CD4-positive, alpha-beta T cell (primary cell): Measurements from ENCODE around the gene MAP3K19. TPM values are rescaled to one million over a fixed set of nuclear protein-coding genes. Genes with fewer than 3 reads are reported as not detected.

Source experiments
- ATAC-seq: fragments of 200-7000 bp; cut with Tn5 transposase; one replicate; pipeline ENCODE4 v1.10.0; 2022; ENCODE audit warnings: mild to moderate bottlenecking; ENCODE audit not compliant: poor library complexity
- CTCF ChIA-PET: fragments of 350-600 bp; sonication (Branson Sonifier 250); formaldehyde crosslinking; loops from one replicate; lab custom pipeline; 2021; ENCODE audit warnings: antibody characterized with exemption, inconsistent platforms; lab: Charles Lee
- POLR2A ChIA-PET: fragments of 350-600 bp; sonication (Branson Sonifier 250); formaldehyde crosslinking; loops from one replicate; lab custom pipeline; 2021; ENCODE audit warnings: antibody characterized with exemption, inconsistent platforms; lab: Charles Lee
- DNase-seq, 14 experiments: peaks; one replicate each; pipeline ENCODE4 v3.0.0-alpha.2; 2013 to 2020; ENCODE audit warnings: mixed read lengths in 2 of 14
- H3K27ac ChIP-seq, 2 donors: one replicate each; pipeline versions ENCODE4 v1.5.1 to v1.7.0; 2013; ENCODE audit warnings: low read length in 2 of 2, low read depth in 1 of 2, mild to moderate bottlenecking in 1 of 2
- H3K27me3 ChIP-seq, 2 experiments: 1 replicate in 1 of 2; 2 replicates in 1 of 2; pipeline versions ENCODE4 v1.6.1 to v1.7.0; 2013; ENCODE audit warnings: low read length in 2 of 2, control low read depth in 1 of 2, mild to moderate bottlenecking in 1 of 2, moderate library complexity in 1 of 2; ENCODE audit not compliant: insufficient read depth in 2 of 2, control insufficient read depth in 1 of 2
- H3K36me3 ChIP-seq: one replicate; pipeline ENCODE4 v1.6.1; 2013; ENCODE audit warnings: low read length, control low read depth; ENCODE audit not compliant: insufficient read depth
- H3K4me1 ChIP-seq: one replicate; pipeline ENCODE4 v1.6.1; 2013; ENCODE audit warnings: low read length, control low read depth; ENCODE audit not compliant: insufficient read depth
- H3K4me3 ChIP-seq: one replicate; pipeline ENCODE4 v1.5.1; 2013; ENCODE audit warnings: mild to moderate bottlenecking, low read length, moderate library complexity
- H3K9me3 ChIP-seq, 2 experiments: 1 replicate in 1 of 2; 2 replicates in 1 of 2; pipeline versions ENCODE4 v1.6.1 to v1.7.0; 2013; ENCODE audit warnings: low read length in 2 of 2, mild to moderate bottlenecking in 2 of 2, control low read depth in 1 of 2, moderate library complexity in 1 of 2; ENCODE audit not compliant: control insufficient read depth in 1 of 2, insufficient read depth in 1 of 2
- H3K27ac Mint-ChIP-seq: one replicate; pipeline ENCODE4 v1.8.0; 2020; ENCODE audit warnings: mixed read lengths
- H3K27me3 Mint-ChIP-seq: one replicate; pipeline ENCODE4 v1.8.0; 2021; ENCODE audit warnings: mixed read lengths
- H3K36me3 Mint-ChIP-seq: one replicate; pipeline ENCODE4 v1.8.0; 2021; ENCODE audit warnings: low read depth, mixed read lengths
- H3K4me1 Mint-ChIP-seq: one replicate; pipeline ENCODE4 v1.8.0; 2021; ENCODE audit warnings: low read depth, mixed read lengths
- H3K4me3 Mint-ChIP-seq: one replicate; pipeline ENCODE4 v1.8.0; 2020; ENCODE audit warnings: mild to moderate bottlenecking, mixed read lengths
- H3K9me3 Mint-ChIP-seq: one replicate; pipeline ENCODE4 v1.8.0; 2020; ENCODE audit warnings: mixed read lengths
- intact Hi-C, 2 experiments: fragments of 100-400 bp; cut with DNase I in 1 of 2; cut with micrococcal nuclease in 1 of 2; formaldehyde crosslinking; loops; one replicate each; pipeline versions ENCODE4 v1.15.1 to v1.9.0; 2023 to 2025; cut with DNase I, micrococcal nuclease
- total RNA-seq, 174 experiments: library from RNA in 2 of 174; stranded (reverse) in 2 of 174; gene quantifications; one replicate each; pipeline ENCODE4 v1.2.3 and lab custom pipeline; 2021 to 2026
- TF ChIP-seq, protein P1 (sequence below): fragments of 200-600 bp; IDR thresholded peaks from one replicate; pipeline ENCODE4 v1.8.0; 2022; ENCODE audit warnings: antibody characterized with exemption, mild to moderate bottlenecking

MAP3K19 gene
- total RNA-seq, 2 experiments from 2014 or later, result not detected

DNA sequence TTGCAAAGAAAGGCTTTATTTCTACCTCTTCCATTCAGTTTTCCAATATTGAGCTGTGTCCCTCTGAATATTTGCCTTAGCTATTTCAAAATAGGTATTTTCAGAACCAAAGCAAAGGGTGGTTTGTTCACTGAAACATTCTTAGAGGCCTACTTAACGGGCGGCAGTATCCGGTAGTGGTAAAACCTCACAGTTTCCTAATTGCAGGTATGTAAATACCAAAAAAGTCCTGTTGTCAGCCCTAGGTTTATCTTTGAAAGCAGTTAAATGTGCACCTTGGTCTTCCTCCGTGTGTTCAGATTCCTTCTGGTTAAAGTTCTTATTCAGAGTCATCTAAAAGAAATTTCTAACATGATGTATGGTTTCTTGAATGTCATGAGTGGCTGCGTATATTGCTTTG is 89.8 kb downstream of the MAP3K19 start:
- Histone ChIP-seq H3K9me3 (no peaks in the 10 kb centered on the region), H3K27me3 (no peaks in the 10 kb centered on the region), H3K4me1 (no peaks in the 10 kb centered on the region), H3K27ac (no peak overlapping the region), H3K4me3 (no peak overlapping the region), H3K36me3 (peaks cover 52% of the 10 kb centered on the region)
- ChIA-PET CTCF (no interaction called here), POLR2A (no interaction called here)
- peaks cover 57% of the 10 kb centered on the region for H3K36me3 Mint-ChIP-seq
- intact Hi-C loops, result no loop called here
- no peaks in the 10 kb centered on the region for H3K9me3 Mint-ChIP-seq
- no peaks in the 10 kb centered on the region for H3K27me3 Mint-ChIP-seq
- no peak overlapping the region for H3K27ac Mint-ChIP-seq
- DNase-seq (no peak), ATAC-seq (no peak)
- TF ChIP-seq, protein P1, sequence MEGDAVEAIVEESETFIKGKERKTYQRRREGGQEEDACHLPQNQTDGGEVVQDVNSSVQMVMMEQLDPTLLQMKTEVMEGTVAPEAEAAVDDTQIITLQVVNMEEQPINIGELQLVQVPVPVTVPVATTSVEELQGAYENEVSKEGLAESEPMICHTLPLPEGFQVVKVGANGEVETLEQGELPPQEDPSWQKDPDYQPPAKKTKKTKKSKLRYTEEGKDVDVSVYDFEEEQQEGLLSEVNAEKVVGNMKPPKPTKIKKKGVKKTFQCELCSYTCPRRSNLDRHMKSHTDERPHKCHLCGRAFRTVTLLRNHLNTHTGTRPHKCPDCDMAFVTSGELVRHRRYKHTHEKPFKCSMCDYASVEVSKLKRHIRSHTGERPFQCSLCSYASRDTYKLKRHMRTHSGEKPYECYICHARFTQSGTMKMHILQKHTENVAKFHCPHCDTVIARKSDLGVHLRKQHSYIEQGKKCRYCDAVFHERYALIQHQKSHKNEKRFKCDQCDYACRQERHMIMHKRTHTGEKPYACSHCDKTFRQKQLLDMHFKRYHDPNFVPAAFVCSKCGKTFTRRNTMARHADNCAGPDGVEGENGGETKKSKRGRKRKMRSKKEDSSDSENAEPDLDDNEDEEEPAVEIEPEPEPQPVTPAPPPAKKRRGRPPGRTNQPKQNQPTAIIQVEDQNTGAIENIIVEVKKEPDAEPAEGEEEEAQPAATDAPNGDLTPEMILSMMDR, result no peak
- H3K4me3 Mint-ChIP-seq, result no peak overlapping the region
- H3K4me1 Mint-ChIP-seq, result no peaks in the 10 kb centered on the region

DNA sequence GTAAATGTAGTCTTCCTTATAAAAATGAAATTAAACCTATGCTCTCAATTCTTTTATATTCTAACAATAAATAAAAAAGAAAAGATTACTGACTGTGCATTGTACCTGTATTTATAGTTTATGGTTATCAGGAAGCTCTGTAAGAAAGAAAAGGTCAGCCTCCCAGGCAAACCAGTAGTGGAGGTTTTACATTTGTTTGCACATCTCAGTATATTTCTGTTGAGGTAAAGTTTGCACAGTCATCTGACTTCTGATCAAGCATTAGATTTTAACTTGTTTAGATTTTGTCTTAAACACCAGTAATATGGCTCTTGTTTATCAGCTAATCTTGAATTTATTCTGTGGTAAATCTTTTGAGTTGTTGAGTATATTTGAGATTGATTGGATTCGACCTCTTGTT is 91.5 kb downstream of the MAP3K19 start:
- Mint-ChIP-seq H3K9me3 (no peaks in the 10 kb centered on the region), H3K27ac (no peak overlapping the region), H3K4me3 (no peak overlapping the region), H3K4me1 (peaks cover 5% of the 10 kb centered on the region), H3K27me3 (no peaks in the 10 kb centered on the region), H3K36me3 (peaks cover 74% of the 10 kb centered on the region)
- no peak for DNase-seq
- TF ChIP-seq, protein P1, result no peak
- Histone ChIP-seq H3K27me3 (no peaks in the 10 kb centered on the region), H3K36me3 (peaks cover 67% of the 10 kb centered on the region), H3K9me3 (no peaks in the 10 kb centered on the region), H3K27ac (no peak overlapping the region), H3K4me3 (no peak overlapping the region), H3K4me1 (no peaks in the 10 kb centered on the region)
- ATAC-seq, result no peak
- intact Hi-C loops, result no loop called here
- ChIA-PET POLR2A (no interaction called here), CTCF (no interaction called here)

DNA sequence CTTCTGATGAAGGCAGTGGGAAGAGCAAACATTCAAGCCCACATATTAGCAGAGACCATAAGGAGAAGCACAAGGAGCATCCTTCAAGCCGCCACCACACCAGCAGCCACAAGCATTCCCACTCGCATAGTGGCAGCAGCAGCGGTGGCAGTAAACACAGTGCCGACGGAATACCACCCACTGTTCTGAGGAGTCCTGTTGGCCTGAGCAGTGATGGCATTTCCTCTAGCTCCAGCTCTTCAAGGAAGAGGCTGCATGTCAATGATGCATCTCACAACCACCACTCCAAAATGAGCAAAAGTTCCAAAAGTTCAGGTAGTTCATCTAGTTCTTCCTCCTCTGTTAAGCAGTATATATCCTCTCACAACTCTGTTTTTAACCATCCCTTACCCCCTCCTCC is 93.2 kb downstream of the MAP3K19 start:
- POLR2A ChIA-PET, result no interaction called here
- H3K27me3 Mint-ChIP-seq, result no peaks in the 10 kb centered on the region
- ATAC-seq (no peak), DNase-seq (no peak)
- H3K9me3 ChIP-seq, result no peaks in the 10 kb centered on the region
- TF ChIP-seq, protein P1, result no peak
- no peak overlapping the region for H3K4me3 Mint-ChIP-seq
- no peaks in the 10 kb centered on the region for H3K9me3 Mint-ChIP-seq
- H3K27ac ChIP-seq, result no peak overlapping the region
- H3K4me3 ChIP-seq, result no peak overlapping the region
- H3K36me3 Mint-ChIP-seq, result peaks cover 91% of the 10 kb centered on the region
- H3K4me1 ChIP-seq, result no peaks in the 10 kb centered on the region
- H3K36me3 ChIP-seq, result peaks cover 78% of the 10 kb centered on the region
- no peaks in the 10 kb centered on the region for H3K27me3 ChIP-seq
- H3K4me1 Mint-ChIP-seq, result peaks cover 19% of the 10 kb centered on the region
- CTCF ChIA-PET, result no interaction called here
- no peak overlapping the region for H3K27ac Mint-ChIP-seq
- intact Hi-C loops, result no loop called here
